Neural crest cell (in vitro differentiated cells): Measurements from ENCODE around the gene DNAAF5. TPM values are rescaled to one million over a fixed set of nuclear protein-coding genes. Genes with fewer than 3 reads are reported as not detected.

Experiments
- DNase-seq: peaks from one replicate; pipeline ENCODE4 v3.0.0; 2021; ENCODE audit warnings: low read depth, mixed read lengths, low spot score
- H3K27ac Mint-ChIP-seq: one replicate; pipeline ENCODE4 v1.8.0; 2021; ENCODE audit warnings: mild to moderate bottlenecking, mixed read lengths; ENCODE audit not compliant: unreplicated experiment
- H3K27me3 Mint-ChIP-seq: 2 replicates; pipeline ENCODE4 v1.8.0; 2021; ENCODE audit warnings: low read depth, mild to moderate bottlenecking, mixed read lengths
- H3K36me3 Mint-ChIP-seq: 2 replicates; pipeline ENCODE4 v1.8.0; 2021; ENCODE audit warnings: low read depth, mild to moderate bottlenecking, mixed read lengths
- H3K4me1 Mint-ChIP-seq: 2 replicates; pipeline ENCODE4 v1.8.0; 2021; ENCODE audit warnings: mixed read lengths
- H3K4me3 Mint-ChIP-seq: one replicate; pipeline ENCODE4 v1.8.0; 2021; ENCODE audit warnings: mild to moderate bottlenecking, mixed read lengths
- H3K9me3 Mint-ChIP-seq: 2 replicates; pipeline ENCODE4 v1.8.0; 2021; ENCODE audit warnings: mixed read lengths
- CTCF ChIP-seq: fragments of 200-600 bp; sonication (generic); conservative IDR thresholded peaks from 2 replicates; pipeline ENCODE4 v1.5.0; 2021; ENCODE audit warnings: antibody characterized with exemption, mild to moderate bottlenecking
- total RNA-seq: library from RNA; stranded (reverse); gene quantifications from 2 replicates; pipeline ENCODE4 v1.2.1, GENCODE V29; 2021

Gene DNAAF5
- total RNA-seq, 1 donor from 2014 or later = 54.2 TPM

GRCh38 chr7:744854-745430 is 18.4 kb downstream of the DNAAF5 start:
- no peak overlapping the region for H3K27ac Mint-ChIP-seq
- H3K27me3 Mint-ChIP-seq = no peaks in the 10 kb centered on the region
- peaks cover 21% of the 10 kb centered on the region for H3K36me3 Mint-ChIP-seq
- DNase-seq = no peak
- no peaks in the 10 kb centered on the region for H3K4me1 Mint-ChIP-seq
- no peaks in the 10 kb centered on the region for H3K9me3 Mint-ChIP-seq
- H3K4me3 Mint-ChIP-seq = no peak overlapping the region
- TF ChIP-seq CTCF = no peak

- DNase-seq = no peak
- TF ChIP-seq CTCF = no peak
- H3K4me3 Mint-ChIP-seq = no peak overlapping the region
- no peaks in the 10 kb centered on the region for H3K27me3 Mint-ChIP-seq
- no peak overlapping the region for H3K27ac Mint-ChIP-seq
- peaks cover 21% of the 10 kb centered on the region for H3K36me3 Mint-ChIP-seq
- no peaks in the 10 kb centered on the region for H3K4me1 Mint-ChIP-seq
- no peaks in the 10 kb centered on the region for H3K9me3 Mint-ChIP-seq
Measured at GRCh38 chr7:745431-746154, 19.1 kb downstream of the DNAAF5 start.

GRCh38 chr7:746155-747061 is 19.9 kb downstream of the DNAAF5 start:
- no peak overlapping the region for H3K27ac Mint-ChIP-seq
- H3K27me3 Mint-ChIP-seq = no peaks in the 10 kb centered on the region
- no peaks in the 10 kb centered on the region for H3K4me1 Mint-ChIP-seq
- TF ChIP-seq CTCF = no peak
- no peak overlapping the region for H3K4me3 Mint-ChIP-seq
- no peak for DNase-seq
- H3K36me3 Mint-ChIP-seq = peaks cover 21% of the 10 kb centered on the region
- no peaks in the 10 kb centered on the region for H3K9me3 Mint-ChIP-seq

GRCh38 chr7:747186-747585 is 20.7 kb downstream of the DNAAF5 start:
- no peaks in the 10 kb centered on the region for H3K4me1 Mint-ChIP-seq
- TF ChIP-seq CTCF = no peak
- H3K36me3 Mint-ChIP-seq = peaks cover 21% of the 10 kb centered on the region
- H3K4me3 Mint-ChIP-seq = no peak overlapping the region
- H3K9me3 Mint-ChIP-seq = no peaks in the 10 kb centered on the region
- no peaks in the 10 kb centered on the region for H3K27me3 Mint-ChIP-seq
- H3K27ac Mint-ChIP-seq = no peak overlapping the region
- no peak for DNase-seq

GRCh38 chr7:748446-748845 is 21.9 kb downstream of the DNAAF5 start:
- Mint-ChIP-seq H3K36me3 (peaks cover 16% of the 10 kb centered on the region), H3K4me3 (no peak overlapping the region), H3K4me1 (no peaks in the 10 kb centered on the region), H3K27ac (no peak overlapping the region), H3K9me3 (no peaks in the 10 kb centered on the region), H3K27me3 (no peaks in the 10 kb centered on the region)
- no peak for TF ChIP-seq CTCF
- DNase-seq = no peak
